H7 (cell line): Measurements from ENCODE around the gene OARD1. TPM values are rescaled to one million over a fixed set of nuclear protein-coding genes. Genes with fewer than 3 reads are reported as not detected.

ENCODE experiments used
- DNase-seq: peaks from one replicate; pipeline ENCODE4 v3.0.0; 2012
- H3K27me3 ChIP-seq: 2 replicates; pipeline ENCODE4 v1.6.0; 2011; ENCODE audit warnings: mild to moderate bottlenecking, low read length; ENCODE audit not compliant: control insufficient read depth, insufficient read depth
- H3K36me3 ChIP-seq: replicated peaks from 2 replicates; pipeline ENCODE4 v1.5.1; 2011; ENCODE audit warnings: low read length; ENCODE audit not compliant: control insufficient read depth, insufficient read depth
- H3K4me3 ChIP-seq: 2 replicates; pipeline ENCODE4 v1.5.1; 2011; ENCODE audit warnings: low read depth, mild to moderate bottlenecking, control low read depth, low read length, moderate library complexity; ENCODE audit not compliant: insufficient read depth
- total RNA-seq: library from RNA; depleted of rRNA; stranded (reverse); fragments of >200 nt; shearing (Covaris generic); gene quantifications from 2 replicates; pipeline ENCODE4 v1.2.3, GENCODE V29; 2014

The OARD1 gene
- total RNA-seq, 1 experiment from 2014 or later, result 15.3 TPM

DNA sequence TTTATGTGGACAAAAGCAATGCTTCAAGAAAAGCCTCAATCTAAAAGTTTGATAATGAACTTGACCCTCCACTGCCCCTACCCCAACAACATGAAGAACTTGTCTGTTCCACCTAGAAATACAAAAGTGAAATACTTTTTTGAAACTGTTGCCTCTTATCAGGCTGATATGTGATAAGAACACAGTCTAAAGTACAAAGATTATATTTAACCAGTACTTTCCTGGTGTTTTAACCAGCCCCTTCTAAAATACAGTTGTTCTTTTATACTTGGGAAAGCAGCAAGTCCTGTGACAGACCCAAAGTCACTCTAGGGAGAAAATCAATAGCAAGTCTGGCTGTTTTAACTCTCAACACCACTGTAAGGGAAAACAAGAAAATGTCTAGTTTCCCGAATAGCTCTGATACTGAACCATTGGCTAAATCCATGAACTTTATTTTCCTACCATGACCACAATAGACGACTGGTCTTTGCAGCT is 6.6 kb downstream of the OARD1 start:
- peaks cover 2% of the 10 kb centered on the region for H3K36me3 ChIP-seq
- DNase-seq, result no peak
- no peak overlapping the region for H3K4me3 ChIP-seq
- no peaks in the 10 kb centered on the region for H3K27me3 ChIP-seq

DNA sequence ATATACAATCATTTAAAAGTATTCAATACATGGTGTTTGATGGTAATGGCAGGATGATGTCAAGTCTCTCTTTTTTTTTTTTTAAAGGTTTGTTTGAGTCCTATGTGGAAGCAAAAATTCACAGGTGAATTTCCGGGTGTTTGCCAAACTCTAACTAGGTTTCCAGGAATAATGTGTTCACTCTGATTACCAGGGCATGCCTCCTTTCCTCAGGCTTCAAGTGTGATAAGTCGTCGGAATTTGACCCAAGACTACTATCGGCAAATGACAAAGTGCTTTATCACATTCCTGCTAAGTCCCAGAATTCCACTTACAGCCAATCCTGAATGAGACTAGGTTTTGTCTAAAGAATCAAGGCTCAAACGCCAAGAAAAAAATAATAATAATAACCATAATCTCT is 7.3 kb downstream of the OARD1 start:
- DNase-seq, result no peak
- no peaks in the 10 kb centered on the region for H3K27me3 ChIP-seq
- peaks cover 2% of the 10 kb centered on the region for H3K36me3 ChIP-seq
- H3K4me3 ChIP-seq, result no peak overlapping the region

DNA sequence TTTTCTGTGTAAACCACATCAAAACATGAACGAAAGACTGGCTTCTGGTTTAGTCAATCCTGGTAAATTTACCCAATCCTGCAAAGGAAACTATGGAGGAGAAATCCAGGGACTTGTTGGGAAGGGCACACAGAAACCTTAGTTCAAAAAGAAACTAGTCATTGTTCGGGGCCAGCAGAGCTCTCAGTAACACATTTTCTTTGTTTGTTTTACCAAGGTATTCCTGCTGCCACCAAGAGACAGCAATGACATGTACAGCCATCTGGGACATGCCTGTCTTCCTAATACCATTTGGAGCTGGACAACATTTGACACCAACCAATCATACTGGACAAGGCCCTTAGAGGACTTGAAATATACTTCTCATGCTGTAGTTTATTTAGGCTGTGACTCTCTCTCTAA is 8.3 kb downstream of the OARD1 start:
- H3K4me3 ChIP-seq, result no peak overlapping the region
- no peak for DNase-seq
- no peaks in the 10 kb centered on the region for H3K27me3 ChIP-seq
- peaks cover 2% of the 10 kb centered on the region for H3K36me3 ChIP-seq

DNA sequence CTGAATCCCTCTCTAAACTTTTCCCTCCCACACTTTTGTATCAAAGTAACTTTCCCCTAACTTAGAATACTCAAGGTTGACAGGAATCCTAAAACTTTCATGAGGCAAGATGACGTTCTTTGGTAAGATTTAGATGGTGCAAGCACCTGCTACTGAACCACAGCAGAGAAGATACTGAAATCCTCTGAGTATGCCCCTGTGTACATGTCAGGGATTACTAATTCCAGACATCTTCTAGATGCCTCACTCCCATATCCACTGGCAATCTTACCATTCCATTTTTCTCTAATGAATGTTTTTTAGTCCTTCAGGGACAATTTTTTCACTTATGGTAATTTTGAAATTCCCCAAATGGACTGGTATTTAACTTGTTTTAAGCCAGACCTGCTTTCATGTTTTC is 10.1 kb downstream of the OARD1 start:
- H3K27me3 ChIP-seq, result no peaks in the 10 kb centered on the region
- H3K4me3 ChIP-seq, result no peak overlapping the region
- DNase-seq, result no peak
- H3K36me3 ChIP-seq, result peaks cover 2% of the 10 kb centered on the region

DNA sequence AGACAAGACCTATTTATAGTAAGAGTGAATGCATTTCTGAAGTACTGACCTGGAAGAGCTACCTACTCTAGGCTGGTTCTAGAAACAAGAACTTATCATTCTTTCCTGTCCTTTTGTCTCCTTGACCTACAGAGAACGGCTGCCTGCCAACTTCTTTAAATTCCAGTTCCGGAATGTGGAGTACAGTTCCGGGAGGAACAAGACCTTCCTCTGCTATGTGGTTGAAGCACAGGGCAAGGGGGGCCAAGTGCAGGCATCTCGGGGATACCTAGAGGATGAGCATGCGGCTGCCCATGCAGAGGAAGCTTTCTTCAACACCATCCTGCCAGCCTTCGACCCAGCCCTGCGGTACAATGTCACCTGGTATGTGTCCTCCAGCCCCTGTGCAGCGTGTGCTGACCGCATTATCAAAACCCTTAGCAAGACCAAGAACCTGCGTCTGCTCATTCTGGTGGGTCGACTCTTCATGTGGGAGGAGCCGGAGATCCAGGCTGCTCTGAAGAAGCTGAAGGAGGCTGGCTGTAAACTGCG is 10.9 kb downstream of the OARD1 start:
- H3K36me3 ChIP-seq, result peaks cover 2% of the 10 kb centered on the region
- H3K4me3 ChIP-seq, result no peak overlapping the region
- H3K27me3 ChIP-seq, result no peaks in the 10 kb centered on the region
- no peak for DNase-seq

DNA sequence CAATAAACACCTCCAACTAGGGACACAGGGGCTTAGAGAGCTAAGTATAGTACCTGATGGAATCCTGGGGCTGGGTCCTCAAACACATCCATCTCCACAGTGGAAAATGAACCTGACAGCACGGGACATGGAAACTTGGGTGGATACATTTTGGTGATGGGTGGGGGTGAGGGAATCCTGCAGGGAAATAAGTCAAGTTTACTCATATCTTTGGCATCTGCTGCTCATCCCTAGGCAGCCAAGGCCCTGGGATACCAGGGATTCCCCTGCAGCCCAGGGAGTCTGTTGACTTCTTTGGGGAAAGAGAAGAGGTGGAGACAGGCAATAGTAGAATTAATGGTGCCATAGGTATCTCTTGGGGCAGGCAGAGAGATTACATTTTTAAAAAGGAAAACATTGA is 12.6 kb downstream of the OARD1 start:
- no peaks in the 10 kb centered on the region for H3K27me3 ChIP-seq
- peaks cover 2% of the 10 kb centered on the region for H3K36me3 ChIP-seq
- no peak for DNase-seq
- no peak overlapping the region for H3K4me3 ChIP-seq

DNA sequence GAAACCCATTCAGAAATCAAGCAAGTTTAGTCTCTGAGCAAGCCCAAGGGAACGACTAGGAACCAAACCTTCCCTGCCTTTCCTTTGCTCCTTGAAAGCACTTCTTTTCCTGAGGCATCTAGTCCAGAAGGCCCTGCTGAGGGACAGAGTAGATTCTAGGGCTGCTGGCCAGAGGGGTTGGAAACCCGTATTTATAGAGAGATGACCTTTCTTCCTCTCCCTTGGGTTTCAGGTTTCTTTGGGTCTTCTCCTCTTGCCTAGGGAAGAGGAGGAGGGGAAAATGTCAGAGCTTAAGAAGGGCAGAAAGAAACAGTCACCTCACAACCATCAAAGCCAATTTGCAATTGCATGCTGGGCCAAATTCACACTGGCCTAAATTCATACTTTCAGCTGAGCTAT is 13.4 kb downstream of the OARD1 start:
- DNase-seq, result no peak
- H3K4me3 ChIP-seq, result no peak overlapping the region
- no peaks in the 10 kb centered on the region for H3K27me3 ChIP-seq
- H3K36me3 ChIP-seq, result no peaks in the 10 kb centered on the region; the same call in none of the 2 replicates

DNA sequence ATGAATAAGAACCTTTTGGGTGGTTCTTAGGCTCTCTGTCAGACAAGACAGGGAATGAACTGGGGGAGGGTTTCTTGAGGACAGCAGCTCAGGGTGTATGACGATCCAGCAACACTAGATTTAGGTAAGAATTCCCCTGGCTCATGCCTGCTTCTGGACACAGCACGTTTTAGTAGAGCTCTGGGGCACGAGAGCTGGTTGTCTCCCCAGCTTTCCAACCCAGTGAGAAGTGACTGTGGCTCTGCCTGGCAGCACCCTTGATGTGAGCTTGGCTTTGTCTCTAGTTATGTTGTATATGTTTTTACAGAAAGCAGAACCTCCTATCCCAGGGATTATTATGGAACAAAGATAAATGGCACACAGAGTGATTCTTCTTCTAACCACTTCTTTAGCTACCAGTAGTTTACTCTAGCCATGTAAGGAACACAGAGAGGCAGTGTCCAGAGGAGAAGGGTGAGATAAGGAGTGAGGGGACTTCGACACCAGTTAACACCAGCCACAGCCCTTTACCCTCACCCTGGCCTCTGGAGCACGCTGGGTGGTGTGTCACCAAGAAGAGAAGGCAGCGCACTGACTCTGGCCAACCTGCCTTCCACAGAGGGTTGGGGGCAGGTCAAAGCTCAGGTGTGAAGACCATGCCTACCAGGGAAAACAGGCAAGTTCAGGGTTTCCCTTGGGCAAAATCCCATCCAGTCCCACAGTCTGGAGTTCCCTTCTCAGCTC is 15.2 kb downstream of the OARD1 start:
- H3K4me3 ChIP-seq, result no peak overlapping the region
- H3K27me3 ChIP-seq, result no peaks in the 10 kb centered on the region
- DNase-seq, result no peak
- H3K36me3 ChIP-seq, result no peaks in the 10 kb centered on the region; the same call in none of the 2 replicates

DNA sequence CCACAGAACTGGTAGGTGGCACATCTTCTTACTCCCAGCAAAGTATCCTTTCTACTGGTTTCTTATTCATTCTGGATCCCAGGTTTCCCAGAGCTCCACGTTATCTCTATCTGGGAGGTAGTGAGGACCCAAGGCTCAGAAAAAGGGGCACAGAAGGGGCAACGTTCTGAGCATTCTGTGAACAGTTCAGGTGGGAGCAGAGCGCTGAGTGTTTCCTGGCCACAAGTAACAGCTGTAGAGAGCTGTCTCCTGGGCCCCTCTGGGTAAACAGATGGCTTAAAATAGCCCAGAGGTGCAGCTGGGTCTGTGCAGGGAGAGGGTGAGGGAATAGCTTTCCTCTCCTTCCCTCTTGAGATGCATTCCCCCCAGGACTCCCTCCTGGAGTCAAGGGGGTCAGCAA is 17.0 kb downstream of the OARD1 start:
- no peaks in the 10 kb centered on the region for H3K27me3 ChIP-seq
- H3K36me3 ChIP-seq, result no peaks in the 10 kb centered on the region
- no peak overlapping the region for H3K4me3 ChIP-seq
- no peak for DNase-seq

DNA sequence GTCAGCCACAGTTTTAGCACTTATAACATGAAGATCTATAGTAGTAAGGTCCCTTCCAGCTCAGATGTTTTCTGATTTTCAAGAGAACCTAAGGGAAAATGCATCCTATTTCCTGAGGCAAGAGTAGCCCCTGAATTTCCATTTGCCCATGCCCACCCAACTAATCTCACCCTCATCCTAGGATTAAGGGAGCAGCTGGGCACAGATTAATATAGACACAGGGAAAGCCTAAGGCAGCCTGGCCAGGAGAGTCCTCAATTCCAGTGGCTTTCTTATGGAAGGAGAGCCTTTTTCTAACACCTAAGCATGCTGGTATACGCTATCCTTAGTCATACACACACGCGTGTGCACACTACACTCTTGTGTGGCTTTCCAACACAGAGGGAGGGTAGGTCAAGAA is 17.6 kb downstream of the OARD1 start:
- Histone ChIP-seq H3K36me3 (no peaks in the 10 kb centered on the region), H3K4me3 (no peak overlapping the region), H3K27me3 (no peaks in the 10 kb centered on the region)
- no peak for DNase-seq

DNA sequence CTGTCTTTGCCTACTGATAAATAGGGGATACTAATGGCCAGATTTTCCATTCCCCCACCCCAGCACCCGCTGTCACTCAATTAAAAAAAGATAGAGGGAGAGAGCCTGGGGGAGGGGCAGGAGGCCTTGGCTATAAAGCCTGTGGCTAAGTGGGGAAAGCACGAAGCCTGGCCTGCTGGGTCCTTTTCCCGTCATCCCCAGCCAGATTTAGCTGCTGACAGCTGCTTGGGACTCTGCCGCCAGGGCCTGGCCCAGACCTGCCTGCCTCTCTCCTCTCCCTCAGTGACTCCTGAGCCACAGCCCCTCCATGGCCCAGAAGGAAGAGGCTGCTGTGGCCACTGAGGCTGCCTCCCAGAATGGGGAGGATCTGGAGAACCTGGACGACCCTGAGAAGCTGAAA is 19.1 kb downstream of the OARD1 start, which contains the start of gene APOBEC2:
Gene APOBEC2 (plus strand): TSS at position 162 of the 400 bp plus-strand sequence. CDS start 146 bp downstream, at position 308.
- no peak for DNase-seq
- Histone ChIP-seq H3K27me3 (no peaks in the 10 kb centered on the region), H3K36me3 (no peaks in the 10 kb centered on the region), H3K4me3 (no peak within 1 kb of the TSS)

DNA sequence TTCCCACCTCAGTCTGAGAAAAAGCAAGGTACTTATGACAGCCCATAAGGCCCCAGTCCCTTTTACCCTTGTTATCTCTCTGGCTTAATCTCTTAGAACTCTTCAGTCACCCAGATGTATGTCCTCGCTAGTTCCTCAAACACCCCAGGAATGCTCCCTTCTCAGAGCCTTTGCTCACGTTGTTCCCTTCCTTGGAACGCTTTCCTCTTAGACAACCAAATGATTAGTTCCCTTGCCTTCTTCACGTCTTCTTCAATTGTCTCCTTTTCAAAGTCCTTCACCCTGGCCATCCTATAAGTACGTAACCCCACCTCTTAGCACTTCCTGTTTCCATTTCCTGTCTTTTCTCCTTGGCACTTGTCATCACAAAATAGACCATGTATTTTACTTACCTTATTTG is 20.3 kb downstream of the OARD1 start:
- no peak for DNase-seq
- Histone ChIP-seq H3K36me3 (no peaks in the 10 kb centered on the region), H3K27me3 (no peaks in the 10 kb centered on the region), H3K4me3 (no peak overlapping the region)

DNA sequence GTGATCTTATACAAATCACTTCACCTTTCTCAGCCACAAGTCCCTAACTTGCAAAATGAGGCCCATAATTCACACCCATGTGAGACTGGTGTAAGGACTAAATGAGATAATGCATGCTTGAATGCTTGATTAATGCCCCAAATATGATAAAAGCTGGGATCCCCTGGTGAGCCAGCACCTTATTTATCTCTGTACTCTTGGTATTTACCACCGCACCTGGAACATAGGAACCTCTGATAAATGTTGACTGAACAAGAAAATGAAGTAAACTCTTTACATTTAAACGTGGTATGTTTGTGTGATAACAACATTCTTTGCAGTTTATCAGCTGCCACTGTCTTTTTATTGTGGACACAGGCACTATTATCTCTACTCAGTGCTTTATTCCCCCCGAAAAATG is 21.6 kb downstream of the OARD1 start:
- H3K36me3 ChIP-seq, result no peaks in the 10 kb centered on the region
- H3K4me3 ChIP-seq, result no peak overlapping the region
- DNase-seq, result peak; percentile 1
- H3K27me3 ChIP-seq, result no peaks in the 10 kb centered on the region

DNA sequence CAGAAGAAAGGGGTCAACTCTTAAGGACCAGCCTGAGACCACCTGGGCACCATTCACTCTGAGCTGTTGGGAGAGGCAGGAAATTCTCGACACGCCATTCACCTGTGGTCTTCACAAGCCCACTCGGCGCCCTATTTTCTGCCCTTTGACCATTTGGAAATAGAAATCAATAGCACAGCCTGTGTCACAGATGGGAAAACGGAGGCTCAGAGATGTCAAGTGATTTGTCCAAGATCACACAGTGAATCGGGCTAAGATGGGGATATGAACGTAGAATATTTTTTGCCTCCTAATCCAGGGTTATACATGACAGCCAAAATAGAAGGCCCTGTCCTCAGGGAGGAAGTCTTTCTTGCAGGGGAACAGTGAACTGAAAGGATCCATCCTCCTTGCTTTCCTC is 22.2 kb downstream of the OARD1 start:
- peak; percentile 3 for DNase-seq
- Histone ChIP-seq H3K27me3 (no peaks in the 10 kb centered on the region), H3K36me3 (no peaks in the 10 kb centered on the region), H3K4me3 (no peak overlapping the region)

DNA sequence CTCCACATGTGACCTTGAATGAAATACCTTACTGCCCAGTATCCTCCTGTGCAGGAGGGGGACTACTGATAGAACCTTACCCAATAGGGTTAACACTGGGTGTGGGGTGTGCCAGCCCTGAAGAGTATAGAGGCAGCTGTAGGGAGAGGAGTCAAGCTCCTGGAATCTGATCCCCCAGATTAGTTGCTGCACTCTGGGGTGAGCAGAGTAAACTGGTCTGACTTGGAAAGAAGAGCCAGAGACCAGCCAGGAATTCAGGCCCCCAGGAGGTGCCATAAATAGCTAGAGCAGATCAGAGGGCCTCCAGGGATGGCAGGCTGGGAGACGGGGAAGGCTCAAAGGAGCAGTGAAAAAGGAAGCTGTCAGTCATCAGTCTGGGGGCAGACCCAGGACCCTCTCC is 22.6 kb downstream of the OARD1 start:
- no peaks in the 10 kb centered on the region for H3K27me3 ChIP-seq
- no peak for DNase-seq
- no peak overlapping the region for H3K4me3 ChIP-seq
- no peaks in the 10 kb centered on the region for H3K36me3 ChIP-seq
